Prostate gland (tissue), 2 donors: ENCODE data around the gene ZMYND10. TPM values are rescaled to one million over a fixed set of nuclear protein-coding genes. Genes with fewer than 3 reads are reported as not detected.

ENCODE experiments used
- DNase-seq: peaks from one replicate; pipeline ENCODE4 v3.0.0-alpha.2; 2019; ENCODE audit warnings: low spot score
- H3K27ac ChIP-seq, 2 donors: fragments of 200-600 bp; sonication (generic); 2 replicates each; pipeline ENCODE4 v1.5.1; 2017 to 2019
- H3K27me3 ChIP-seq: fragments of 200-600 bp; sonication (generic); replicated peaks from 2 replicates; pipeline ENCODE4 v1.5.1; 2019; ENCODE audit not compliant: insufficient read depth
- H3K36me3 ChIP-seq, 2 donors: fragments of 200-600 bp; sonication (generic); 1 replicate in 1 of 2; 2 replicates in 1 of 2; pipeline versions ENCODE4 v1.5.1 to v1.8.1; 2017 to 2019
- H3K4me1 ChIP-seq: fragments of 200-600 bp; sonication (generic); replicated peaks from 2 replicates; pipeline ENCODE4 v1.5.1; 2019
- H3K4me3 ChIP-seq, 2 donors: fragments of 200-600 bp; sonication (generic); 2 replicates each; pipeline ENCODE4 v1.5.1; 2017 to 2019
- H3K9me3 ChIP-seq: fragments of 200-600 bp; sonication (generic); 2 replicates; pipeline ENCODE4 v1.5.1; 2017
- CTCF ChIP-seq, 4 experiments: fragments of 200-600 bp in 2 of 4; fragments of 450-650 bp in 2 of 4; sonication (generic) in 2 of 4; IDR thresholded peaks; 1 replicate in 3 of 4; 2 replicates in 1 of 4; pipeline ENCODE4 v1.5.1; 2016 to 2019; ENCODE audit warnings: antibody characterized with exemption in 4 of 4, mild to moderate bottlenecking in 2 of 4, moderate library complexity in 2 of 4
- POLR2A ChIP-seq: fragments of 450-650 bp; IDR thresholded peaks from one replicate; pipeline ENCODE4 v1.6.1; 2016; ENCODE audit warnings: antibody characterized with exemption, mild to moderate bottlenecking
- POLR2AphosphoS5 ChIP-seq: sonication (generic); formaldehyde crosslinking; IDR thresholded peaks from one replicate; pipeline ENCODE4 v1.6.1; 2017; ENCODE audit warnings: antibody characterized with exemption
- WGBS: methylation state at CpG from one replicate; pipeline ENCODE4 v1.1.5; 2018; 5-methylcytosine and 5-hydroxymethylcytosine counted together
- intact Hi-C: fragments of 100-400 bp; cut with DNase I; formaldehyde crosslinking; loops from one replicate; pipeline ENCODE4 v1.14.2; 2022
- total RNA-seq, 2 donors: library from RNA; depleted of rRNA; stranded (reverse); fragments of >200 nt; gene quantifications; one replicate each; pipeline ENCODE4 v1.1.0, GENCODE V29; 2016

The ZMYND10 gene
- total RNA-seq, 2 donors from 2014 or later = 1.6 to 41.9 TPM

- Histone ChIP-seq H3K36me3 (no peaks in the 10 kb centered on the region), H3K27ac (no peak overlapping the region), H3K4me1 (peaks cover 11% of the 10 kb centered on the region), H3K9me3 (no peaks in the 10 kb centered on the region), H3K27me3 (no peaks in the 10 kb centered on the region), H3K4me3 (no peak overlapping the region)
- intact Hi-C loops = no loop called here
- WGBS = 70% methylated on average over 9 of the region's 9 CpGs
- TF ChIP-seq POLR2A = no peak
- no peak for TF ChIP-seq CTCF (IDR thresholded peaks at IDR 0.05)
- no peak for TF ChIP-seq POLR2AphosphoS5
- DNase-seq = no peak
Observed at GRCh38 chr3:50369012-50369670, 23.6 kb upstream of the ZMYND10 start.

- intact Hi-C loops = no loop called here
- peak overlapping the region; percentile 43 to 56 for H3K4me3 ChIP-seq
- WGBS = 56% methylated on average over 5 of the region's 5 CpGs
Observed at GRCh38 chr3:50365842-50366220, 20.3 kb upstream of the ZMYND10 start.

GRCh38 chr3:50365080-50365841 is 19.7 kb upstream of the ZMYND10 start:
- no peaks in the 10 kb centered on the region for H3K36me3 ChIP-seq
- peak overlapping the region; percentile 63 to 79 for H3K27ac ChIP-seq
- peak; percentile 85 for TF ChIP-seq POLR2A
- peak; percentile 70 for TF ChIP-seq POLR2AphosphoS5
- TF ChIP-seq CTCF (IDR thresholded peaks at IDR 0.05) = peak in 1 of 4 experiments; percentile 19
- H3K4me3 ChIP-seq = peak overlapping the region; percentile 43 to 56
- H3K9me3 ChIP-seq = no peaks in the 10 kb centered on the region
- no peaks in the 10 kb centered on the region for H3K27me3 ChIP-seq
- 3% methylated on average over 44 of the region's 53 CpGs for WGBS
- DNase-seq = peak; percentile 91
- intact Hi-C loops = no loop called here
- H3K4me1 ChIP-seq = peaks cover 11% of the 10 kb centered on the region

More at GRCh38 chr3:50365842-50366220, 20.3 kb upstream of the ZMYND10 start:
- TF ChIP-seq POLR2A (no peak), CTCF (IDR thresholded peaks at IDR 0.05) (no peak), POLR2AphosphoS5 (no peak)
- Histone ChIP-seq H3K27ac (peak overlapping the region in 1 of 2 donors; percentile 63), H3K36me3 (no peaks in the 10 kb centered on the region), H3K27me3 (no peaks in the 10 kb centered on the region), H3K9me3 (no peaks in the 10 kb centered on the region), H3K4me1 (peaks cover 11% of the 10 kb centered on the region)
- no peak for DNase-seq

GRCh38 chr3:50364573-50365079 is 19.1 kb upstream of the ZMYND10 start:
- Histone ChIP-seq H3K36me3 (no peaks in the 10 kb centered on the region), H3K4me3 (peak overlapping the region; percentile 43 to 56), H3K9me3 (no peaks in the 10 kb centered on the region), H3K27me3 (no peaks in the 10 kb centered on the region), H3K27ac (peak overlapping the region; percentile 63 to 79), H3K4me1 (peaks cover 11% of the 10 kb centered on the region)
- DNase-seq = no peak
- intact Hi-C loops = no loop called here
- TF ChIP-seq CTCF (IDR thresholded peaks at IDR 0.05) (no peak), POLR2A (no peak), POLR2AphosphoS5 (no peak)
- WGBS = 6% methylated on average over 32 of the region's 48 CpGs
